Stimulated activated CD4-positive, alpha-beta T cell treated with anti-CD3 and anti-CD28 coated beads, TNF-alpha, amount 100 ng/mL, for 48 hours (primary cell): ENCODE results near the gene MPG.
A peak's percentile ranks its signal among the peaks of the same experiment; 100 is the strongest.

Experiments used
- DNase-seq, 3 donors: peaks; one replicate each; pipeline ENCODE4 v3.0.0-alpha.2; 2020; ENCODE audit warnings: low read depth in 3 of 3

MPG gene

DNA sequence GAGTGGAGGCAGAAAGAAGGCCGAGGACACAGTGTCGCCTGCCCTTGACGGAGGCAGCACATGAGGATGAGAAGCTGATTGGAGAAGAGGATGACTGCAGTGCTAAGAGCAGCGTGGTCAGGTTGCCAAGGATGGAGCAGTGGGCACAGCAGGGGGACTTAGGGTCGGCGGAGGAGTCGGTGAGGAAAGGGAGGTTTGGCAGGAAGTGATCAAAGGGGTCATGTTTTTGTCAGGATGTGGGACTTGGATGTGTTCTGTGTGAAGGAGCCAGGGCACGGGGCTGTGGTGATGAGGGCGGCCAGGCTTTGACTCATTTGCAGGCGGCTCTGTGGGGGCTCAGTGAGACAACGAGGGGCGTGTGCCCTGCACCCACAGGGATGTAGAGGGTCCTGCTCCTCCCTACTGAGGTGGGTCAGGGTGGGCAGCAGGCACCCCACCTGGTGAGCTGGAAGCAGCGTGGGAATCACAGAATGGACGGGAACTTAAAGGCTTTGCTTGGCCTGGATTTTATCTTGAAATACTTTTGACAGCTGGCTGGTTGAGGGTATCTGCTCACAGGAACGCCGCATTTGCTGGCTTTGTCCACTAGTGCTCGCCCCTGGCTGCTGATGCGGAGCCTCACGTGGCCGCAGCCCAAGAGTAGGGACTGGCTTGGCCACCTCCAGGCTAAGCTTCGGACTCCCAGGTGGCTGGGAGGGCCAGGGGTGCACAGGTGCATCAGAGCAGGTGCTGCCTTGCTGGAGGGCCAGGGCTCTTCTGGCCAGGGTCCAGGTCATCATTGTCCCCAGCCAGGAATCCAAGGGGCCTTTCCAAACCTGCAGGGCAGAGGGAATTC, 6.0 kb downstream of the MPG start:
- no peak for DNase-seq

DNA sequence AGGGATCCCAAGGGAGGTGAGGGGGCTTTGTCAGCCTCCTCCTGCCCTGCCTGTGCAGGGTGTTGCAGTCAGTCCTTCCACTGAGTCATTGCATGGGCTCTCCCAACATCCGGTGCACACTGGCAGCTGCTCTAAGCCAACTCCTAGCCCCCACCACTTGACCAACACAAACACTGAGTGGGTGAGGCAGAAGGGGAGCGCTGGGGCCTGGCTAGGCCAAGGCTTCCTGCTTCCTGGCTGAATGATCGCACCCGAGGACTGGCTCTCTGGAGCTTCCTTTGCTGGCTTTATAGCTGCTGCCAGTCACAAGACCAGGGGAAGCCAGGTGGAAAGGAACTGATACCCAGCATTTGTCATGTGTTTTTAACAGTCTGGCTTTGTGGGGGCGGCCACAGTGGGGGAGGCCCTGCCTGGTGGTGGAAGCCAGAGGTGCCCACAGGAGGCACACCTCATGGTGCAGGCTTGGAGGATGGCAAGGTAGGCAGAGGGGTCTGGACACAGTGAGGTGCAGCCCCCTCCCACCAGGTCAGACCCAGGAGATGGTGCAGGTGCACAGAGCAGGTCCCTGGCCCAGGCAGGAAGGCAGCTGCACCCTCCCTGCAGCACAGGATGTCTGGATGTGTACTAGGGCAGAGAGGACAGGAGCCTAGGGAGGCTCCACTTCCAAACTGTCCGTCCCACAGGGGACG, 6.8 kb downstream of the MPG start:
- peak; percentile 23 to 53 (median 47) for DNase-seq

DNA sequence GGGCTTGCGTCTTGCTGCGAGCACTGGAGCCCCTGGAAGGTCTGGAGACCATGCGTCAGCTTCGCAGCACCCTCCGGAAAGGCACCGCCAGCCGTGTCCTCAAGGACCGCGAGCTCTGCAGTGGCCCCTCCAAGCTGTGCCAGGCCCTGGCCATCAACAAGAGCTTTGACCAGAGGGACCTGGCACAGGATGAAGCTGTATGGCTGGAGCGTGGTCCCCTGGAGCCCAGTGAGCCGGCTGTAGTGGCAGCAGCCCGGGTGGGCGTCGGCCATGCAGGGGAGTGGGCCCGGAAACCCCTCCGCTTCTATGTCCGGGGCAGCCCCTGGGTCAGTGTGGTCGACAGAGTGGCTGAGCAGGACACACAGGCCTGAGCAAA, 7.4 kb downstream of the MPG start:
- no peak for DNase-seq

GRCh38 chr16:85865-86264, 7.8 kb downstream of the MPG start:
- DNase-seq = no peak

- DNase-seq = no peak
Observed at GRCh38 chr16:86483-86952, 8.5 kb downstream of the MPG start.

DNA sequence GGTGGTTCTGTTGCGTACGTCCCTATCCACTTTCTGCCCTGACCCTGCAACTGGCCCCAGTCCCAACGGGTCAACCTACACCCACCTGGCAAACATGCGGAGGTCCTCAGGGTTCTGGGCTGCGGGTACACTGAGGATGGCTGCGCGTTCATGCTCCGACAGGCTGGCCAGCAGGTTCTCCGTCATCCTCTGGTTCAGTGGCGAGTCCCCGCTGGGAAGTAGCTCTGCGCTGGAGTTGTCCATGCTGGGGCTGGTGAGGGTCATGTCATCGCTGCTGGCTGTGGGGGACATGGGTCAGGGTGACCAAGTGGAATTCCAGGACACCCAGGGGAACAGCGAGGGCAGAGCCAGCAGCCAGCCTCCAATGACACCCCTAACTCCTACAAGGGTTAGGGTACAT, 10.6 kb downstream of the MPG start:
- DNase-seq = no peak

DNA sequence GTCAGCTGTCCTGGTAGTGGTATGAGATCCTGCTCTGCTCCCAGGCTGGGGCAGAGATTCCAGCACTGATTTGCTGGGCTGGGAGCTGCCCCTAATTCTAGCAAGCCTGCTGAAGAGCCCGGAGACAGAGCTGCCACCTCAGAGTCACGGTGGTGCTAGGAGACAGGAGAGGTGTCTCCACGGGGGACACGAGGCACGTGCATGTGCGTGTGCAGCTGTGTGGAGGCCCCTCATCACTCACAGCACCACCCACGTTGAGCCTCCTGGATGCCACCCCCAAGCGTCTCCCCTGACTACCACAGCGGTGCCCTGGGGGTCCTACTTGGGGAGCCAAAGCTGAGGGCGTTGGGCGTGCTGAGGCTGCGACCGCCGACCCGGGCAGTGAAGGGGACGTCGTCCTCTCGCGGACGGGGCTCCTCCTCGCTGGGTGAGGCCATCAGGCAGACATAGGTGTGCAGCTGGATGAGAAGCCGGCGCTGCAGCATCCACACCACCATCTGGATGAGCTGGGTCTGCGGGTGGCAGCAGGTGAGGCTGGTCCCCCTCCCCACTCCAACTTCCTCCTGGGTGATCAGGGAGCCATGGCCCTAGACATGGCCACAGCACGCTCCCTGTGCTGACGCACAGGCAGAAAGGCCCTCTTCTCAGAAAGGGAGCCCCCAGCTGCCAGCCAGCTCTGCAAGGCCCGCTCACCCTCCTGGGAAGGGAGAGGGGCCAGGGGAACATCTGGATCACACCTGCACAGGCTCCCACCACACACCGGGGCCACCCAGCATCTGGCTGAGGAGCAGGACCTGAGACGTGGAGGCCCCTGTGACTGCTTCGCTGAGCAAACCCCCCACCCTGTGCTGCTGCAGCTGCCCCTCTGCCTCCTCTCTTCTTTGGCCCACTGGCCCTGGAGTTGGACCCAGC, 11.6 kb downstream of the MPG start:
- DNase-seq = no peak

GRCh38 chr16:91484-91883, 13.5 kb downstream of the MPG start:
- no peak for DNase-seq

DNA sequence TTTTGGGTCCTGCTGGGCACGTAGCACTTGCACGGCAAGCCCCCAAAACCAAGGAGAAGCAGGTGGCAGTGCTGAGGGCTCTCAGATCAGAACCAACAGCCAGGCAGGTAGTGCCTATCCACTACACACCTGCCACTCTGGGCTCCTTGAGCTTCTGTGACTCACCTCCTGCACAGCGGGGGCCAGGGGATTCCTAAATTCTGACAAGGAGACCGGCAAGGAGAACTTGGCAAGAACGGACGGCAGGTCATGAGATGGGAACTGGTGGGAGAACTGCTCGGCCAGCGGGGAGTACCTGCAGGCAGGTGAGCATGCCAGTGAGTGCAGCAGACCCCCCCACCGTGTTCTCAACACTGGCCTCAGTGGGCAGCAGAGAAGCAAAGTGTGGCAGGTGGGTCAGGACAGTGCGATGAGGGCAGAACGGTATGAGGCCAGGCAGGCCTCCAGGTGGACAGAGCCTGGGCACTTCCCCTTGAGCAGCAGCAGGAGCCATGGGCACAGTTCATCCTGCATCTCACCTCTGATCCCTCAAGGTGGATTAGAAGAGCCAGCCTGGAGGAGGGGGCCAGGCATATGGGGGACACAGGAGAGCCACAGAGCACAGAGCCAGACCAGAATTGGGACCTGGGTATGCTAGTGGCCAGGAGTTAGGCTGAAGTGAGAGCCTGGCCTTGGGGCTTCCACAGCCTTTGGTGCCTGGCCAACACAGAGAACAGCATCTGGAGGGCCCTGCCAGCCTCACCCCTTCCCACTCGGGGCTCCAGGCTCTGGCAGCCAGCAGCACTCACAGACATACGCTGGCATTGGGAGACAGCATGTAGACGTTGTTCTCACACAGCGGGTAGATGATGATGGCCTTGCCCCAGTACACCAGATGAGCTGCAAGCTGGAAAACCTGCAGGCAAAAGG, 14.7 kb downstream of the MPG start:
- DNase-seq = no peak

GRCh38 chr16:94918-95265, 16.9 kb downstream of the MPG start:
- DNase-seq = no peak

DNA sequence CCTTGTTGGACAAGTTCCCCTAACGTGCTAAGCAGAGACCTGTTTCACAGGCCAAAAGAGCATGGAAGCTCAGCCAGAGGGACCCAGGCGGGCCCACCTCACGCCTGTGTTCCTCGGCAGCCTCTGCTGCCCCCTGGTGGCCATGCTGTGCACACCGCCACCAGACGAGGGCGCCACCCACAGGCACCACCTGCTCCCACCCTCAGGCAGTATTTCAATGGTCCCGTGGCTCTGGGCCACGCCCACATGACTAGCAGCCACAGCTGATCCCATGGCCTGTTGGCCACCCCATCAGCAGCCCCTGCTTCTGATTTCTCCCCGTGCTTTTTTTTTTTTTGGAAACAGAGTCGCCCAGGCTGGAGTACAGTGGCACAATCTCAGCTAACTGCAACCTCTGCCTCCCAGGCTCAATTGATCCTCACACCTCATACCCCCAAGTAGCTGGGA, 18.9 kb downstream of the MPG start:
- DNase-seq = peak; percentile 80 to 86 (median 81)

DNA sequence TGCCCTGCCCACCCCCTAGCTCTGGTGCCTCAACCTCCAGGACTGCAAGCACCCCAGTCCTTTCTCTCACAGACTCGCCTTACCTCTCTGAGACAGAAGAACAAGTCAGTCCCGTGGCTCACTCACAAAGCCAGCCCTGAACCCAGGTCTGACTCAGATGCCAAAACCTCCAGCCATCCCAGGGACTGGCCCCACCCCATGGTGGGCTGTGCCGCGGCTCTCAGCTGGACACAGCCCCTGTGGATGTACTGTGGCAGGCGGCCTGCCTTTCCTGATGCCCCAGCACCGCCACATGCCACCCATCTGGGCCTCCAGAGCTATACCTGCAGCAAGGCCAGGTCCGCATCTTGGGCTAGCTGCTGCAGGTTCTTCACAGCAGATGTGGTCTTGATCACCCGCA, 19.8 kb downstream of the MPG start:
- DNase-seq = no peak

DNA sequence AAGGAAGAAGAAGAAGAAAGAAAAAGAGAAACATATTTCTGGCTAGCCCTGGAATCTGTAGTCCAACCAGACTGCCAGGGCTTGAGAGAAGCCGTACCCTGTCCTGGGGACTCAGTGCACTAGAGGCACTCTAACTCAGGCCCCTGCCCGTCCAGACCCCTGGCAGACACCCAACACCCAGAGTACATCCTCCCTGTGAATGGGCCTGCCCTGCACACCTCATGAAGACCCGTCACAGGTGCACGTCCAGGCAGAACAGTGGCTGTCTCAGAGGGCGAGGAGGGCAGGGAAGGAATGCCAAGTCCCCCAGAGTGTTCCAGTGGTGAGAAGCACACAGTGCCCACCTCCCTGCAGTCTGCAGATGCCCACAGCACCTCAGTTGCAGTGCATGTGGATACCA, 23.0 kb downstream of the MPG start:
- no peak for DNase-seq

DNA sequence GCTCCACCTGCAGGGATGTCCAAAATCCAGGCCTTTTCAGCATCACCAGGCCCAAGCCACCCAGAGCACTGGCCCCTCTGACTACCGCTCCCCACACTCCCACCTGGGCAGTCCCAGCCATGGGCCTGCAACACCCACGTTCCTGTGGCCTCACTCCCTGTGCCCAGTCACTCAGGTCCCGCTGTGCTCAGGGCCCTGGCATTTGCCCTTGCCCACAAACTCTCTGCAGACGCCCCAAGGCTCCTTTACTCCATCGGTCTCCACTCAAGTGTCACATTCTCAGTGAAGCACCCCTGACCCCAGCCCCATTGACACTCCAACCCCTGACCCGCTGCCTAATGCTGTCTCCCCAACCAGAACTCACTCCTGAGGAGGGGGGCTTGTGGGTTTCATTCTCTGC, 23.6 kb downstream of the MPG start:
- DNase-seq = no peak

DNA sequence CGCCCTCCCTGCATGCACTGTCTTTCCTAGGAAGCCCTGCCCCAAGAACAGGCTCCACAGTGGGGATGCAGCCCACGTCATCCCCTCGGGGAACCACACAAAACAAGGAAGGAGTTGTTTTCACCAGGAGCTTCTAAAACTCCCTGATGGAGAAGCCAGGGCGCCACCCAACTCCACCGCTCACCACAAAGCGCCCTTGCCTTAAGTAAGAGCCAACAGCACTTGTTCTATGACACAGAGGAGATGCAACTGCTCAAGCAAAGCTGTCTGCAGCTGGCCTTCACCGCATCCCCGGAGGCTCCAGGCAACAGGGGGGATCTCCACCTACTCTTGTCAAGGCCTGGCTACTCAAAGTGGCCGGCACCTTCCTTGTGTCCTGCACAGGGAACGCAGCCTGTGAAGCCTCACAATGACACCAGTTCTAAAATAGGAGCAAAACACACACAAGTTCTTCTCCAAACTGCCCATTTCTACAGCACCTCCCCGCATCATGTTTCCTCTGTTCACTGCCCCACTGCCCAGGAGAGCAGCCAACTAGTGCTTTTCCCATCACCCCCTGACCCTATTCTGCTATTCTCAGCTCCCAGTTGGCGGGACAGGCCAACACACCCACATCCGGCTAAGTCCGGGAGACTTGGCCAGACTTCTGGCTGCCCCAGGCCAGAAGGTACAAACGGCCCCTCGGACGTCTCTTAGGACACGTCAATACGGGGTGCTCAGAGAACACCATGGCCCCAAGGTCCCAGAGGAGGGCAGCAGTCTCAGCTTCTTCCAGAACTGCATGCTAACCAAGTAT, 24.2 kb downstream of the MPG start:
- DNase-seq = no peak

DNA sequence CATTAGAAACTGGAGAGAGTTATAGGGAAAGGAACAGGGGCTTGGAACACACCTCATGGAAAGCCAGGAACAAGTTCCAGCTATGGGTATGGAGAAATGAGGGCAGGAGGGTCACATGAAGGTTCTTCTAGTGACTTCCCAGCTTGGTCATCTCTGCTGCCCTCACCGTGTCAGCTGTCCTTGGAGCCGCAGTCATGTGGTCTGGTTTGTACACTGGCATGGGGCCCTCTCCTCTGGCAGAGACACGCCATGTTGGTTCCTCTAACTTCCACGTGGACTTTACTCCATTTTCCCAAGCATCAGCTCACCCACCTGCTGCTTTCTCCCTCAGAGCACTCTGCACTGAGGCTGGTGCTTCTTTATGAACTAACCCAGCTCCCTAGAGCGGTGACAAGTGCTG, 26.3 kb downstream of the MPG start:
- DNase-seq = no peak

DNA sequence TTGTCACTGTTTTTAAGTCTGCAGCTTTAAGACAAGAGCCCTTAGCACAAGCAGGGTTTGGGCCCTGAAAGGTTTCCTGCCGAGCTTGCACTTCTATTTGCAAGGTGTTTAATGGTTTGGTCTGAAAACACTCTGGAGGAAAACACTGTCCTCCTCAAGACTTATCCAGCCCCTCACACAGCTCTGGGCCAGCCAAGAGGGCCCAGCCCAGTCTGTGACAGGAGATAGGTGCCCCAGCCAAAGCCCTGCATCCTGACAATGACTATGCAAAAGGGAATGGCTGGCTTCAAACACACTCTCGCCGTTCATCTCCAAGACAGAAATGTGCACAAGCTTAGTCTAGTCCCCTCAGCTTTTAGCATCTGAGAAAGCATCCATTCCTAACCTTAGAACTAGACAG, 26.9 kb downstream of the MPG start:
- no peak for DNase-seq

- no peak for DNase-seq
Observed at GRCh38 chr16:105521-105920, 27.5 kb downstream of the MPG start.

- DNase-seq = peak in 2 of 3 donors; percentile 17 to 41
Observed at GRCh38 chr16:106623-107324, 28.7 kb downstream of the MPG start.
